Activated CD4-positive, alpha-beta T cell treated with anti-CD3 and anti-CD28 coated beads, Interleukin-2, amount 50 U/mL, for 4 hours (primary cell): ENCODE measurements around the gene IKZF5.

Experiments
- DNase-seq, 2 experiments: peaks; one replicate each; pipeline ENCODE4 v3.0.0-alpha.2; 2020

The IKZF5 gene

GRCh38 chr10:123008355-123009104 is at the start of gene IKZF5, which contains the start of gene ACADSB:
IKZF5 (minus strand) TSS chr10:123008795; CDS start chr10:122998625, 10,170 bp downstream.
ACADSB (plus strand) TSS chr10:123009006; CDS start chr10:123009030, 24 bp downstream.
- DNase-seq, result peak; percentile 95 to 97

GRCh38 chr10:123057968-123058367 is 49.4 kb upstream of the IKZF5 start:
- DNase-seq, result no peak

- DNase-seq, result no peak
These were observed 37.6 kb upstream of the IKZF5 start for GRCh38 chr10:123045961-123046731.

- DNase-seq, result no peak
These were observed 35.8 kb upstream of the IKZF5 start for GRCh38 chr10:123044391-123044790.

GRCh38 chr10:123043409-123043925 is 34.9 kb upstream of the IKZF5 start:
- DNase-seq, result peak; percentile 28 to 39

- DNase-seq, result no peak
These were observed 34.3 kb upstream of the IKZF5 start for GRCh38 chr10:123042708-123043408.

- DNase-seq, result no peak
These were observed 31.0 kb upstream of the IKZF5 start for GRCh38 chr10:123039632-123039930.

- no peak for DNase-seq
These were observed 30.4 kb upstream of the IKZF5 start for GRCh38 chr10:123038782-123039631.

- DNase-seq, result no peak
These were observed 27.0 kb upstream of the IKZF5 start for GRCh38 chr10:123035467-123036086.

- DNase-seq, result no peak
These were observed 25.7 kb upstream of the IKZF5 start for GRCh38 chr10:123034332-123034731.

- DNase-seq, result no peak
These were observed 22.5 kb upstream of the IKZF5 start for GRCh38 chr10:123031124-123031523.

- DNase-seq, result no peak
These were observed 19.3 kb upstream of the IKZF5 start for GRCh38 chr10:123027861-123028260.

- DNase-seq, result no peak
These were observed 17.7 kb upstream of the IKZF5 start for GRCh38 chr10:123026302-123026701.

GRCh38 chr10:123024540-123024939 is 15.9 kb upstream of the IKZF5 start:
- DNase-seq, result no peak

- DNase-seq, result no peak
These were observed 12.9 kb upstream of the IKZF5 start for GRCh38 chr10:123021517-123021916.

GRCh38 chr10:123019941-123020703 is 11.5 kb upstream of the IKZF5 start:
- no peak for DNase-seq

- no peak for DNase-seq
These were observed 10.7 kb upstream of the IKZF5 start for GRCh38 chr10:123019264-123019663.

- DNase-seq, result no peak
These were observed 9.9 kb upstream of the IKZF5 start for GRCh38 chr10:123018531-123018930.

GRCh38 chr10:123017421-123018165 is 9.0 kb upstream of the IKZF5 start:
- DNase-seq, result no peak

GRCh38 chr10:123016228-123016627 is 7.6 kb upstream of the IKZF5 start:
- no peak for DNase-seq
